ENCODE results near the gene ZNF420.
A peak's percentile ranks its signal among the peaks of the same experiment; 100 is the strongest.
"Not testable (repeated sequence)": the region's sequence is repeated elsewhere in the genome, so short reads cannot be mapped to it uniquely, and the experiment has no call there.

The ZNF420 gene

DNA sequence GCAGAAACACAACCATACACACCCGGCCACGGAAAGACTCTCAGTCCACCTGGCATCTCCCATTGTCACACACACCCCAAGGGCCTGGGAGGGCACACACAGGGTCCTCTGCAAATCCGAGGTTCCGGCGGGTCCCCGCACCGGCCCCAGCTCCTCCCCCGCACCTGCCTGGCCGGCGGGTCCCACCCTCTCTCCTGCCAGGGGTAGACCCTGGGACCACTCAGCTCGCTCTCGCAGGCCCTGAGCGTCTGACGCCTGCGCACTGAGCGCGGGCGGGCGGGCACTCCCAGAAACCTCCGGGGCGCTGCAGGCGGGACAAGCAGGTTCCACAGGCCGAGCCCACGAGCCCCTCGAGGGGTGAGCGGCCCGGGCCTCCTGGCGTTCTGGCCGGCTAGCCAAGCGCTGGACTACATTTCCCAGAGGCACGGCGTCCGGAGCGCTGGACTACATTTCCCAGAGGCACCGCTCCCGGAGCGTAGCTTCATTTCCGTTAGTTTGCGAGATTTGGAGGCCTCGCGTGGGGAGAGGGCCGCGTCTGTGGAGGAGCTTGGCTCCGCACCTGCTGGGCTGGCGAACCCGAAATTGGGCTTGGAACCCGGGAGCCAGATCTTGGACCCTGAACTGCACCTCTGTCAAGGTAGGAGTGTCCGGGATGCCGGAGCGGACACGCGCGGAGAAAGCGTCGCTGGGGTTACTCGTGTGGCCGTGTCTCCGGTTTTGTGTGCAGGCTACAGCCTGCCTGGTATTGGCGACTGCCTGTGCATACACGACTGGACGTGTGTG is at the start of gene ZNF420:
Gene ZNF420, plus strand, starts transcription at position 500 of the 783 bp plus-strand sequence. CDS start 10,686 bp downstream, outside the sequence.
- DNase-seq (ENCODE audit: low spot score) = peak; percentile 96

DNA sequence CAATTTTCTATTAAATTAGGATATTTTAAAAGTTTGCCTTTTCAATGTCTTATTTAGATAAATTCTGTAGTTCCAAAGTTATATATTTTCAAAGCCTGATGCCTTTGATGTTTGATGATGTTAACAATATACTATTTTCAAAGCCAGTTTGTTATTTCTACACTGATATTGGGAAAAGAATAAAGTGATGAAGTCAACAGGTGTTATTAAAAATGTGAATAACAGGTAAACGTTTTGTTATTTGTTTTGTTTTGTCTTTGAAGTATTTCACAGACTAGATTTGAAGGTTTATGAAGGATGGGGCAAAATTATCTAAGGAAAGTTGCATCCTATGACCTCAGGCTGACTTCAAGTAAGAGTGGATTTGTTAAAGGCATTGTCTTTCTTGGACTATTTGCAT is 33.1 kb upstream of the ZNF420 start:
- no peak for DNase-seq (ENCODE audit: low spot score)

DNA sequence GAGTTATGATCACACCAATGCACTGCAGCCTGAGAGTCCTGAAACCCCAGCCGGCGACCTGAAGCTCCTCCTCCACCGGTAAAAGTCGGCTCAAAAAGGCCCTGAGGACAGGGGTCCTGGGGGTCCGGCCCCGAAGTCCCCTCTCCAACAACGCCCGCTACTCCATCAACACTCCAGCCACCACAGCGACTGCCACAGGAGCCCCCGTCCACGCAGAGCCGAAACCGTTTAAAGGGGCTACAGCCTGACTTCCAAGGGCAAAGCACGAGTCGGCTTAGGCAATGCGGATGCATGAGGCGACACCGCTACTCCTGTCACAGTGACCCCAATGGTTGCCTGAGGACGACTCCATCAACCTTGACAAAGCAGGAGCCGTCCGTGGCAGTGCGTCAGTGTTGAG is 22.9 kb upstream of the ZNF420 start:
- DNase-seq (ENCODE audit: low spot score) = no peak

DNA sequence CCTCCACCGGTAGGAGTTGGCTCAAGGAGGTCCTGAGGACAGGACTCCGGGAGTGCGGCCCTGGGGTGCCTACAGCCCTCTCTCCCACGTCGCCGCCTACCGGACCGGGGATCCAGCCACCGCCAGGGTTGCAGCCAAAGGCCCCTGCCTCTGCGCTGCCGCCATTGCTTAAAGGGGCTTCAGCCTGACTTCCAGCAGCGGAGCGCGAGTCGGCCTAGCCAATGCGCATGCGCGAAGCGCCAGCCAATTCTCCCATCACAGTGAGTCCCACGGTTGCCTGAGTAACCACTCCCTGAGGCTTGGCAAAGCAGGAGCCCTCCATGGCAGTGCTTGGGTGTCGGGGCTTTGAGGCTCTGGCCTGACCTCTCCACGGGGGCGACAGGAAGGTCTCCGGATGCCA is 21.5 kb upstream of the ZNF420 start:
- DNase-seq (ENCODE audit: low spot score) = no peak

DNA sequence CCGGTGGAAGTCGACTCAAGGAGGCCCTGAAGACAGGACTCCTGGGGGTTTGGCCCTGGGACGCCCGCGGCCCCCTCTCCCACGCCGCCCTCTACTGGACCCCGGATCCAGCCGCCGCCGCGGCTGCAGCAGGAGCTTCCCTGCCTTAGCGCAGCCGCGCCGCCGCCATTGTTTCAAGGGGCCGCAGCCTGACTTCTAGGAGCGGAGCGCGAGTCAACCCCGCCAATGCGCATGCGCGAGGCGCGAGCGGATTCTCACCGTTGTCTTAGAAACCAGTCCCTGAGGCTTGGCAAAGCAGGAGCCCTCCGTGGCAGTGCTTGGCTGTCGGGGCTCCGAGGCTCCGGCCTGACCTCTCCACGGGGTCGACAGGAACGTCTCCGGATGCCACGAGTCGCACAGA is 19.1 kb upstream of the ZNF420 start:
- DNase-seq (ENCODE audit: low spot score) = no peak

DNA sequence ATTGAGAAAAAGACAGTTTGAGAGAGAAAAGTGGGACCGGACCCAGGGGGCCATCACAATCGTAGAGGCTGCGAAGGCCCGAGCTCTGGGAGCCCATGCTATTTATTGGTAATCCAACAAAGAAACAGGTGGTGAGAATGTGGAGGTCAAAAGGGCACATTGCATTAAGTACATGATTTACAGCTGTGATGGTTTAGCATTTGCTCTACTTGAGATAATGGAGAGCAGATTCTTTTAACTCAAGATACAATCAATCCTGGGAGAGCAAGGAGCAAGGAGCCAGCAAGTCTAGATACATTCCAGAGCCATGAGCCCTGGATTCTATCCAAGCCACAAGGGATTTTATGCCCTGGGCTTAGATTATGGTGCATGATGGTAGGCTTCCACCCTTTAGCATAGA is 13.3 kb upstream of the ZNF420 start:
- not testable (repeated sequence) for DNase-seq (ENCODE audit: low spot score)

DNA sequence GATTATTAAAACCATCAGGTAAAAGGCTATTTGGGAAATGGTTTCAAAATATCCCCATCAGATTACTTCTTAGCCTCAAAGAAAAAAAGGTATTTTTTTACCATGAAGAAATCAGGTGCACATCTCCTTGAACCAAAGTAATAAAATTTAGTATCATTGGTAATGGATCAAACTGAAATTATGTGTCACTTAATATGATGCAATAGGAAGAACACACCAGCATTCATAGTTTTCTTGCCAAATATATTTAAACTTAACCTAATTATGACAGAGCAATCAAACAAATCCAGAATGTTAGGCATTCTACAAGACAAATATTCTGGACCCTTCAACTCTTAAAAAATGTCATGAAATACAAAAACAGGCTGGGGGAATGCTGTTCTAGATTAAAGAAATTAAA is 4.1 kb upstream of the ZNF420 start:
- DNase-seq (ENCODE audit: low spot score) = no peak

DNA sequence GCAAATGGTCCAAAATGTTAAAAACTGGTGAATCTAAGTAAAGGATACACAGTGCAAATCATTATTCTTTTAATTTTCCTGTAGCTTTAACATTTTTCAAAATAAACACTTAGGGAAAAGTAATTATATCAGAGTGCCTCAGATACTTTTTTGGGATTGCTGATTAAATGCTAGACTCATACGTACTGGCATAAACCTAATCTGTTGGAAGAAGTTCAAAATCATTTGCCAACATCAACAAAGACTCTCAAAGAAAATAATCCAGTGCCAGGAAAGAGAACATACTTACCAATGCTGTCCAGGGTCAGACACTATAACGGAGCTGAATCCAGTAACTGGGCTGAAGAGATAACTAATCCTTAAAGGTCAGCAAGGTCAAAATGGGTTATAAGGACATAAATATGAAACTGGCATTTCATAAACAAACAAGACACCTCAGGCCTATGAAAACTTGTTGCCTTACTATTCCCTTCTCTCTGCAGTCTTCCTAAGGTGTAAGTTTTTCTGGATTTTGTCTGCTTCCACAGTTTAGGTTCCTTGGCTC is 3.3 kb upstream of the ZNF420 start:
- DNase-seq (ENCODE audit: low spot score) = no peak

DNA sequence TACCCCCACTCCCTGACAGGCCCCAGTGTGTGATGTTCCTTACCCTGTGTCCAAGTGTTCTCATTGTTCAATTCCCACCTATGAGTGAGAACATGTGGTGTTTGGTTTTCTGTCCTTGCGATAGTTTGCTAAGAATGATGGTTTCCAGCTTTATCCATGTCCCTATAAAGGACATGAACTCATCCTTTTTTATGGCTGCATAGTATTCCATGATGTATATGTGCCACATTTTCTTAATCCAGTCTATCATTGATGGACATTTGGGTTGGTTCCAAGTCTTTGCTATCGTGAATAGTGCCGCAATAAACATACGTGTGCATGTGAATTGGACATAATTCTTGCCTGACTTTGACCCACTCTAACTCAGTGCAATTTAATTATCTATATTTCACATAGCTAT is 1.7 kb upstream of the ZNF420 start:
- DNase-seq (ENCODE audit: low spot score) = not testable (repeated sequence)

DNA sequence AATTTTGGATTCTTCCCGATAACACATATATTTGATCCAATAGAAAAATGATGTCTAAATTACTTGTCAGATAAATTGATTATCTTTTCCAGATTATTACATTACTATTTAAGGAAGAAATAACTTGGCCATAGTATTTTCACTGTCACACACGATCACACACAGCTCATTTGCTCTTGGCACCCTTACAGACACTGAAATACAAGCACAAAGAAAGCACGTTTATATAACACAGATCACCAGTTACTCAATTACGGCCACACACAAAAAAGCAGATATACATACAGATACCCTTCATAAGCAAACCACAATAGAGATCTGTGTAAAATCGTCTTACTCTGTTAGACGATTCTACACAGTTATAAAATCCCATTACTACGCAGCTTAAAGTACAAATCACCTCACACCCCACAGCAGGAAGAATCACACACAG is 716 bp upstream of the ZNF420 start:
- no peak for DNase-seq (ENCODE audit: low spot score)

DNA sequence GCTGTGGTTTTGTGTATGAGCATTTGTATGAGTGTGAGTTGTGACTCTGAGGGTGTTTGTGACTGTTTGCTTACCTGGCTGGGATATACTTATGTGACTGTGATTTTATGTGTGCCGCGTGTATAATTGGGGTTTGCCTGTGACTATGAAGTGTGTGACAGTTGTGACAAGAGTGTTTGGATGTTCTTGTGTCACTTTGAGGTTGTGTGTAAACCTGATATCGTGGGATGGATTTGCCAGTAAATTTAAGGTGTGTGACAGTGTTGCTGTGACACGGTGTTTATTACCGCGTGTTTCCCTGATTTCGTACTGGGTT is 442 bp downstream of the ZNF420 start:
- DNase-seq (ENCODE audit: low spot score) = no peak

DNA sequence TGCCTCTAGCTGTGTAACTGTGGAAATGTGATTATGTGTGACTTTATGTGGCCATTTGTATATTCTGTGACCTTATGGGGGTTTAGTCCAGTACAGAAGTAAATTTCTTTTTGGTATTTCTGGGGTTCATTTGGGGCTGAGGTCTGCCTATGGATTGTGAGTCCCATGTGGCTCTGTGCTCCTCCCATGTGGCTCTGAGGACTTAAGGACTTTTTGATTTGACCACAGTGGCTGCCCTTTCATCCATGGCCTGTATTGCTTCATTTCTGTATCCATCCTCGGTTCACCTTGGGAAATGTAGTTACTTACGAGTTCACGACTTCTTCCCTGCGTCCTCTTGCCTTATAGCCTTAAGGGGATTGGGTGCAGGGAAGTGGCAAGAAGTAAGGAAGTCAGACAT is 1.0 kb downstream of the ZNF420 start:
- no peak for DNase-seq (ENCODE audit: low spot score)

DNA sequence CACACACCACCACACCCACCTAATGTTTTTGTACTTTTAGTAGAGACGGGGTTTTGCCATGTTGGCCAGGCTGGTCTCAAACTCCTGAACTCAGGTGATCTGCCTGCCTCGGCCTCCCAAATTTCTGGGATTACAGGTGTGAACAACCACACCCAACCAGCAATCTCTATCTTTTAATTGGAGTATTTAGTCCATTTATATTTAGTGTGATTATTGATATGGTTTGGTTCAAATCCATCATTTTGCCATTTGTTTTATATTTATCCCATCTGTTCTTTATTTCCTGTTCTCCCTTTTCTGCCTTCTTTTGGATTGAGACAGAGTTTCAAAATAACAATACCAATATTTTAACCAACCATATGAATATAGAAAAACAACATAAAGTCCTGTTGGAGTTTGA is 4.1 kb downstream of the ZNF420 start:
- no peak for DNase-seq (ENCODE audit: low spot score)

DNA sequence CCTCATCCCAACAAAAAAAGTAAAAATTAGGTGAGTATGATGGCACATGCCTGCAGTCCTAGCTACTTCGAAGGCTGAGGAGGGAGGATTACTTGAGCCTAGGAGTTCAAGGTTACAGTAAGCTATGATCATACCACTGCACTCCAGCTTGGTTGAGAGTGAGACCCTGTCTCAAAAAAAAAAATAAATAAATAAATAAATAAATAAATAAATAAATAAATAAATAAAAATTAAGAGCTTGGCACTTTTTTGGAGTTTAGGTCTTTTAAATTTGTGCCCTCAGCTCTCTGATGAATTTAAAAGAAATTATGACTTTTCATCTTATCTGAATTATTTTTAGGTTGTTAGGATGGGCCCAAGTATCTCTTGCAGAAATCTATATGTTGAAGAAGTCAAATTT is 8.9 kb downstream of the ZNF420 start:
- DNase-seq (ENCODE audit: low spot score) = no peak

DNA sequence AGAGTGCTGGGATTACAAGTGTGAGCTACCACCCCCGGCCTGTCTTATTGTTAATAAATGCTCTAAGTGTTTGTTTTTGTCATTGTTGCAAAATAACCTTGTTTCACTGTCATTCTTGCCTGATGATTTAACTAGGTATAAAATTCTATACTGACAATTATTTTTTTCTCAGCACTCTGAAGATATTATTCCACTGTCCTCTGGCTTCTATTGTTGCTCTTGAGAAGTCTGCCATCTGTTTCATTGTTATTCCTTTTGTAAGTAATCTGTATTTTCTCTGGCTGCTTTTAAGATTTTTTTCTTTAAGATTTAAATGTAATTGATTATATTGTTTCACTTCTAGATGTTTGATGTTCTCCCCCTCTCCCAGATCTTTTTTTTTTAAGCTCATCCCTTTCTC is 17.6 kb downstream of the ZNF420 start:
- DNase-seq (ENCODE audit: low spot score) = no peak

DNA sequence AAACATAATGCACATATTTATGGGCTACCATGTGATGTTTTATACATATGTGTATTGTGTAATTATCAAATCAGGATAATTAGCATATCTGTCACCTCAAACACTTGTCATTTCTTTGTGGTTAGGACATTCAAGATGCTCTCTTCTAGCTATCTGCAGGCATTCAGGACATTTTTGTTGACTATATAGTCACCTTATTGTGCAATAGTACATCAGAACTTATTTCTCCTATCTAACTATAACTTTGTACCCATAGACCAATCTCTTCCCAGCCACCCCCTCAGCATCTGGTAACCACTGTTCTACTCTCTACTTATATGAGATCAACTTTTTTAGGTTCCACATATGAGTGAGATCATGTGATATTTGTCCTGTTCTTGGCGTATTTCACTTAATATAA is 20.3 kb downstream of the ZNF420 start:
- DNase-seq (ENCODE audit: low spot score) = no peak

DNA sequence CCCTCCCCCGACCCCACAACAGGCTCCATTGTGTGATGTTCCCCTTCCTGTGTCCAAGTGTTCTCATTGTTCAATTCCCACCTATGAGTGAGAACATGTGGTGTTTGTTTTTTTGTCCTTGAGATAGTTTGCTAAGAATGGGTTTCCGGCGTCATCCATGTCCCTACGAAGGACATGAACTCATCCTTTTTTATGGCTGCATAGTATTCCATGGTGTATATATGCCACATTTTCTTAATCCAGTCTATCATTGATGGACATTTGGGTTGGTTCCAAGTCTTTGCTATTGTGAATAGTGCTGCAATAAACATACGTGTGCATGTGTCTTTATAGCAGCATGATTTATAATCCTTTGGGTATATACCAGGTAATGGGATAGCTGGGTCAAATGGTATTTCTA is 25.9 kb downstream of the ZNF420 start:
- DNase-seq (ENCODE audit: low spot score) = not testable (repeated sequence)

DNA sequence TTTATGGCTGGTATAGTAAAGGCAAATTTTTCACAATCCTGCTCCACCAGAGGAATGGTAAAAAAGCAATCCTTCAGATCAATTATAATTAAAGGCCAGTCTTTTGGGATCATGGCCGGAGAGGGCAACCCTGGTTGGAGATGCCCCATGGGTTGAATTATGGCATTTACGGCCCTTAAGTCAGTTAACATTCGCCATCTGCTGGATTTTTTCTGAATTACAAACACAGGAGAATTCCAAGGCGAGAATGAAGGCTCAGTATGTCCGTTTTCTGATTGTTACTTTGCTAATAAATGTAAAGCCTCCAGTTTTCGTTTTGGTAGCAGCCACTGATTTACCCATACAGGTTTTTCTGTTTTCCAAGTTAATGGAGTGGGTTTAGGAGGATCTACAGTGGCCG is 33.5 kb downstream of the ZNF420 start:
- not testable (repeated sequence) for DNase-seq (ENCODE audit: low spot score)

DNA sequence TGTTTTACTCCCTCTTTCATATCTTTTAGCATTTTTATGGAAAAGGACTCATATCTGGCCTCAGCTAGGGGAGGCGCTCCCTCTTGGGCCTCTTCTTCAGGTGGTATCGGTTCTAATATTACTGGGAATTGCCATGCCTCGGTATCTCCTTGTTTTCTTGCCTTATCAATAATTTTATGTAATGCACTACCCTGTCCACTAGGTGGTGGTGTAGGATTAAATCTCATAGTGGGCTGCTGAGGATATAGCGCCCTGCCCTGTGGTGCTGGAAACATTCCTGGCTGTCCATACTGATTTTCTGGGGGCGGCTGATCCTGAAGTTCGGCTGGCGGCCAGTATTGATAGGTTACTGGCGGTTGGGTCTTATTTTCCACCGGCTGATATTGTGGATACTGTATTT is 35.8 kb downstream of the ZNF420 start:
- DNase-seq (ENCODE audit: low spot score) = no peak

DNA sequence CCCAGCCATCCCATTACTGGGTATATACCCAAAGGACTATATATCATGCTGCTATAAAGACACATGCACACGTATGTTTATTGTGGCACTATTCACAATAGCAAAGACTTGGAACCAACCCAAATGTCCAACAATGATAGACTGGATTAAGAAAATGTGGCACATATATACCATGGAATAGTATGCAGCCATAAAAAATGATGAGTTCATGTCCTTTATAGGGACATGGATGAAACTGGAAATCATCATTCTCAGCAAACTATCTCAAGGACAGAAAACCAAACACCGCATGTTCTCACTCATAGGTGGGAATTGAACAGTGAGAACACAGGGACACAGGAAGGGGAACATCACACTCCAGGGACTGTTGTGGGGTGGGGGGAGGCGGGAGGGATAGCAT is 43.9 kb downstream of the ZNF420 start:
- DNase-seq (ENCODE audit: low spot score) = not testable (repeated sequence)

DNA sequence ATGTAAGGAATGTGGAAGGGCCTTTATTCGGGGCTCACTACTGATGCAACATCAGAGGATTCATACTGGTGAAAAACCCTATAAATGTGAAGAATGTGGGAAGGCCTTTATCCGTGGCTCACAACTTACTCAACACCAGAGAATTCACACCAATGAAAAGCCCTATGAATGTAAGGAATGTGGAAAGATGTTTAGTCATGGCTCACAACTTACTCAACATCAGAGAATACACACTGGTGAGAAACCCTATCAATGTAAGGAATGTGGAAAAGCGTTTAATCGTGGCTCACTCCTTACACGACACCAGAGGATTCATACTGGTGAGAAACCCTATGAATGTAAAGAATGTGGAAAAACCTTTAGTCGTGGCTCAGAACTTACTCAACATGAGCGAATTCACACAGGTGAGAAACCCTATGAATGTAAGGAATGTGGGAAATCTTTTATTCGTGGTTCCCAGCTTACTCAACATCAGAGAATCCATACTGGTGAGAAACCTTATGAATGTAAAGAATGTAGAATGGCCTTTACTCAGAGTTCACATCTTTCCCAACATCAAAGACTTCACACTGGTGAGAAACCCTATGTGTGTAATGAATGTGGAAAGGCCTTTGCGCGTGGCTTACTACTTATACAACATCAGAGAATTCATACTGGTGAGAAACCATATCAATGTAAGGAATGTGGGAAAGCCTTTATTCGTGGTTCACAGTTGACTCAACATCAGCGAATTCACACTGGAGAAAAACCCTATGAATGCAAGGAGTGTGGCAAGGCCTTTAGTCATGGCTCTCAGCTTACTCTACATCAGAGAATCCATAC is 50.0 kb downstream of the ZNF420 start:
- DNase-seq (ENCODE audit: low spot score) = no peak

DNA sequence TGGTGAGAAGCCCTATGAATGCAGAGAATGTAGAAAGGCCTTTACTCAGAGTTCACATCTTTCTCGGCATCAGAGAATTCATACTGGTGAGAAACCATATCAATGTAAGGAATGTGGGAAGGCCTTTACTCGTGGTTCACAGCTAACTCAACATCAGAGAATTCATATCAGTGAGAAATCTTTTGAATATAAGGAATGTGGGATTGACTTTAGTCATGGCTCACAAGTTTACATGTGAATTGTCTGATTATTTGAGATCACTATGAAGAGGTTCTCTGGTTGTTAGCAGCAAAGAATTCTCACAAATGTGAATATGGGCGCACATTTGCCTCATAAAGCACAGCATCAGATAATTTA is 50.6 kb downstream of the ZNF420 start:
- DNase-seq (ENCODE audit: low spot score) = no peak

DNA sequence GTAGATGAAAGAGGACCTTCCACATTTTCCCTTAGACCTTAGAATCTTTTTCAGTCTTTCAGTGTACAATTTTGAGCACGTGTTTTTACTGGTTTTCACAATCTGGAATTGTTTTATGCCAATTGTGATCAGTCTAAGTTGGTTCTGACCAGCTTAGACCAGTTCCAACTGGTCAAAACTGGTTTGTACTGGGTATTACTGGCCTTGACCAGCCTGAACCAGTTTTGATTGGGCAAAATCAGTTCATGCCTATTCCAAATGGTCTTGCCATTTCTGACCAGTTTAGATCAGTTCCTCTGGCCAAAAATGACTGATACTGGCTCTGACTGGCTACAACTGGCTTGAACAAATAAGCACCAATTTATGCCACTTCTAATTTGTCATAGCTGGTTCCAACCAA is 57.9 kb downstream of the ZNF420 start:
- DNase-seq (ENCODE audit: low spot score) = no peak
